NCI-H1417 treated with DMSO at 0.1 percent for 48 hours (cell line): ENCODE data around the gene NTN1.
"Not testable (repeated sequence)": the region's sequence is repeated elsewhere in the genome, so short reads cannot be mapped to it uniquely, and the experiment has no call there.

Source experiments
- DNase-seq: peaks from one replicate; lab custom pipeline; 2025; lab: John Stamatoyannopoulos, UW

The NTN1 gene

GRCh38 chr17:9249245-9249953 is 228.1 kb downstream of the NTN1 start:
- DNase-seq = no peak

DNA sequence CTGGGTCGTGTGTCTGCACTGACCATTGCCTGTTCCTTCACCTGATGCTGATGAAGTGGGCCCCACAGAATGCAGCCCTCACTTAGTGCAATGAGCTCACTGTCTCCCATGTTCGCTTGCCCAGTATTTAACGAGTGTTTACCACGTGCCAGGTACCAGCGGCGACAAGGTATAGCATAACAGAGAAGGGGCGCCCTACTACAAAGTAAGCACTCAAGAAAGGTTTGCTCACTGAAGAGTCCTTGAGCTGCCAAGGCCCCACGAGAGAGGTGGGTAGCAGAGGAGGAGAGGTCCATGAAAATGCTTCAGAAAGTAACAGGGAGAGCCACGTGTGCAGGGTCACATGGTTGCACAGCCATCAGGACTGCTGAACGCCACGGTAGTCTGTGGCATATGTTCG is 230.0 kb downstream of the NTN1 start:
- DNase-seq = no peak

DNA sequence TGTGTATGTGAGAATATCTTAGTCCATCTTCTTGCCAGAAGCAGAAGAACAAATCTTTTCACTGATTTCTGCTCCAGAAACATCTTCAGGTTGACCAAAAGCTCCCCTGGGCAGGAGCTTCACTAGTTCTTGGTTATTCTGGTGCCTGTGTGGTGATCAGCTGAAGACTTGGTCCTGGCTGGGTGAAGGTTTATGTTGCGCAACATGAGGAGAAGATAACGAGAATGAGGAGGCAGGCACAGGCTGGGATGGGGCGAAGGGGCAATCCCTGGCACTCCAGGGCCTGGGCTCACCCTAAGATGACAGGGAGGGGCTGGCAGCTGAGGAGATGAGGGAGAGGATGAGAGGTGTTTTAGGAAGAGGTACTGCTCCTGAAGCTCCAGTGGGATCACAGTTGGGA is 232.0 kb downstream of the NTN1 start:
- no peak for DNase-seq

DNA sequence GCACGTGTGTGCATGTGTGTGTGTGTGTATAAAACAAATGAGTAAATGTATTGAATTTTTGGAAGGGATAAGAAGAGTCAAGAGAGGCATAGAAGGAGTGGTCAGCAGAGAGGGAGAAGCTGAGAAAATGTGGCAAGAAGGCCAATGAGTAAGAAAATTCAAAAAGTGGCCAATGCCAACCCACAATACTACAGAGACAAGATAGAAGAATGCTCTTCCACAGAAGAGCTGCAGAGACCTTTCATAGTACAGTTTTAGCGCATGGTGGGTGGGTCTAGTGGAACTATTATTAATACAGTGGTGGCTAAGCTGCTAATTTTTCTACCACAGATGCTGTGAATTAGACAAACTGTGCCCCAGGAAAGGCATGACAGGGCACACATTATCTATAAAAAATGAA is 233.5 kb downstream of the NTN1 start:
- no peak for DNase-seq

GRCh38 chr17:9255833-9256232 is 234.5 kb downstream of the NTN1 start:
- no peak for DNase-seq

- DNase-seq = no peak
Measured at GRCh38 chr17:9256361-9256750, 235.0 kb downstream of the NTN1 start.

DNA sequence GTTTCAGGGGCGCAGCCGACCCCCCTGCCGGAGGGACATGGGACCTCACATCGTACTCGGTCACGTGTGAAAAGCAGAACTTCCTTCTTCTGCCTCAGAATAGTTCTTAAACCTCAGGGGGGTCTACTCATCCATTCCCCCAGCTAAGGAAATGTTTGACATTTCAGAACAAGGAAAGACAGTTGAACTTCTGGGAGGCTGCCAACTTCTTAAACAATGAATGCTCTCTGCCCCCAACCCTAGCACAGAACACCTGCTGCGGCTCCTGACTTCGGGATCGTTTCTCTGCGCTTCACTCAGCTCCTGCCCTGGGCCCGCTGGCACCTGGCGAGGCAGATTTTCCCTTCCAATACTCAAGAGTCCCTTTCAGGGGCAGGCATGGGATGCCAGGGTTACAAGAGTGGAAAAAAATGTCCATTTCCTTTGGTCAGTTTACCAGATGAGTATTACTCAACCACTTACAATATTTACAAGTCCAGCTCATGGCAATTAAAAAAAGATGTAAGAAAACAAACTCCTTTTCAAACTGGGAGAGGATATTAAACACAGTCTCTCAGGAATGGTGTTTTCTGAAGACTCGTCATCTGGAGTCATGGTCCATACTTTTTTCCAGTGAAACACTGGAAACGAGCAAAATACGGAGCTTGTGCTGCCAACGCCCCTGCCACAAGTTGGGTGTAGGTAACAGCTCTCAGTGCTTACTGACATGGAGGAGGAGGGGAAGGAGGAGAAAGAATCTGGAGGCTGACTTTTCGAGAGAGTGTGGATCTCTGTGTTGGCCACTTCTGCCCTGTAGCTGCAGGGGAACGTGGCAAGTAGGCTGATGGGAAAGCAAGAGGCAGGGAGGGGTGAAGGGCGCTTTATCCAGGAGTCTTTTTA is 235.7 kb downstream of the NTN1 start:
- no peak for DNase-seq

DNA sequence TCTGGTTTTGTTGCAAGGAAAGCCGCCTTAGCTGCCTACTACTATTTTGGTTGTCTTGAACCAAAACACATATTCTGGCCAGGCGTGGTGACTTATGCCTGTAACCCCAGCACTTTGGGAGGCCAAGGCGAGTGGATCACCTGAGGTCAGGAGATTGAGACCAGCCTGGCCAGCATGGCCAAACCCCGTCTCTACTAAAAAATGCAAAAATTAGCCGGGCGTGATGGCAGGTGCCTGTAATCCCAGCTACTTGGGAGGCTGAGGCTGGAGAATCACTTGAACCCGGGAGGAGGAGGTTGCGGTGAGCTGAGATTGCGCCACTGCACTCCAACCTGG is 236.3 kb downstream of the NTN1 start:
- not testable (repeated sequence) for DNase-seq

DNA sequence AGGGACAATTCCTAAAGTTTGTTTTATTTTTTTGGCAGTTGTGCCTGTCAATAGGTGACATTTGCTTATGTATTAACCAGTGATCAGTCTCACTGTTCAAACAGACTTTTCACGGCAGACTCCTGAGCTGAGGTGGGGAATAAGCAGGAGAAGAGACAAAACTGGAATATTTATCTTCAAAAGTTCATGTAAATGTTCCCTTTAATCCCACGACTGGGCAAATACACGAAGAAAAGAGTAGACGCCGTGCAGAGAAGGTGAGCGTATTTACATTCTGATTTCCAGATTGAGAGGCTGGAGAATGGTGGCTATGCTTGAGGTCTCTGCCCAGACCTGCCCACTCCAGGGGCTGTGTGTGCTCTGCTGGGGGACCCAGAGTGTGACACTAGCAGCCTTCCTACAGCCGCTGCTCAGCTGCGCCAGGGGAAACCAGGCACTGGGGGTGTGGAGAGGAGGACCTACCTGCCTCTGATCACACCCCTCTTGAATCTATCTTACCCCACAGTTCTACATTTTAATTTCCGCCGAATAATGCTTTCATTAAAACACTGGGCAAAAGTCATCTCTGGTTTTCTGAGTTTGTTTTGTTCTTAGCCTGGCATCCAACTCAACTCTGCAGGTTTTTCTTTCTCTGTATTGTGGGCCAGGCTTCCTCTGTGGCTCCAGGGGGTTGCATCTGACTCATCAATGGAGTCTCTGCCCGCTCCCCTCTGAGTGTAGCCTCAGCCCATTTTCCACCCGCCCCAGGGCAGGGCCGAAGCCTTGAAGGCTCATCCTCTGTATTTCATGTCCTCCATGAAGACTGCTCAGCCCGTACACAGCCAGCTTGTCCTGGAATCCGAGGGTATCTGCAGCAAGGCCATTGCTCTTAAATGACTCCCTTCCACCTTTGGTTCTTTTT is 237.1 kb downstream of the NTN1 start:
- DNase-seq = no peak

- DNase-seq = no peak
Measured at GRCh38 chr17:9259419-9259818, 238.1 kb downstream of the NTN1 start.

DNA sequence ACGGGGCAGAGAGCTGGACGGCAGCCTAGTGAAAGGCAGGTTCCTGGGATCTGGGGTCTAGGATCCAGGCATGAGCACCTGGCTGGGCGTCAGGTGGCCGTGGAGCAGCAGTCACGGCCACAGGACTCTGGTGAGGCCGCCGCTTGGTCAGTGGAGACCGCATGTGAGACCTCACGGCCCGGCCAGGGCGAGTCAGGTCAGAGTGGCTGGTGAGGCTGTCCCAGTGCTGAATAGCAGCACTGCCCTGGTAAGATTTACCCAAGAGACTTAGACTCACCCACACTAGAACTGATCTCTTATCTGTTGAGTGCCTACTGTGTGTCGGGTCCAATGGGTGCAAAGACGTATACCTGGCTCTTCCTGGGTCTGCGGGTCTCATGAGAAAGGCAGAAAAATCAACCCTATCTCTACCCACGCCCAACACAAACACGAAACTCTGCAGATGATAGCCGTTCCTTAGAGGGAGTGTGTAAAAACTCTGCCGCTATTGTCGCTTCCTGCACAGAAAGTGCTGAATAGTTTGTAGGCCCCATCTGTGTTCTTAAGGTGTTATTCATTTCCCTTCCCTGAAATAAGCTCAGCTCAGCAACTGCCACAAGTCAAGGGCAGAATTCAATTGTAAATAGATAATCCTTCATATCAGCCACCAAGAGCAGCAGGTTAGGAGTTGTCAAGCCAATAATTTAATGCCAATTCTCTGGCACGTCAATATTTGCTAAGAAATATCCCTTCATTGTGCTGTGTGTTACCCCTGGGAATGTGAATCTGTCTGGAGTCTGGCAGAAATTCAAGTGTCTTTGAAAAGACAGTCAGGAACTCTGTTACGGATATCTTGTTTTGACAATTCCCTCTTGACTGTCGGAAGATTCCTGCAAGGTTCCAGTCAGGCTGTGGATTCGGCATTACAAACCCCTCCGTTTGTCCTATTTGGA is 240.0 kb downstream of the NTN1 start:
- DNase-seq = no peak

GRCh38 chr17:9266031-9266680 is 244.8 kb downstream of the NTN1 start:
- DNase-seq = no peak

- DNase-seq = no peak
Measured at GRCh38 chr17:9266697-9267117, 245.4 kb downstream of the NTN1 start.

- no peak for DNase-seq
Measured at GRCh38 chr17:9268546-9268945, 247.2 kb downstream of the NTN1 start.

DNA sequence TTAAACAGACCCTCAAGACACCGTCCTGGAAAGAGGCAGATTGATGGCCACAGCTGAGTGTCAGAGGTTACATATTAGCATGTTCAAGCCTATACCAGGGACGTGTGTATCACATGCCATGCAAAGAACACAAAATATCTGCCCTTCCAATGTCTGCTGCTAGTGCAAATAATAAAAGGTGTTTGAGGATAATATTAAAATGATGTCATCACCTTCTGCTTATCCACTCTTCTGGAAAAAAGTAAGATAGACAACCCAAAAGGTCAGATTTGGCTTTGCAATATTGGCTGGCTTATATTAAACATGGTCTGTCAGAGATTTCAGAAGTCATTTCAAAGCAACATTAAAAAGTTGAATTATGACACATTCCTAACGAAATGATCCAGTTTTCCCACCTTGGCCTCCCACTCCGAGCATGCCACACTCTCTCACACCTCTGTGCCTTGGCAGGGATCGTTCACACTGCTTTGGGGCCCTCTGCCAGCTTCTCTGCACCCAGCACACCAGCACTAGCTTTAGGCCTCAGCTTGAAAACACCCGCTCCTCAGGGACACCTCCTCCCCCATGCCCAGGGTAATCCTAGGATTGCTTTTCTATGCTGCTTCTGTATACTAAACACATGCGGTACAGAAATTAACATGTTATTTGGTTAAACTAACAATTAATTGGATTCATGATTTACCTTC is 248.2 kb downstream of the NTN1 start:
- no peak for DNase-seq

- no peak for DNase-seq
Measured at GRCh38 chr17:9270921-9271320, 249.6 kb downstream of the NTN1 start.

DNA sequence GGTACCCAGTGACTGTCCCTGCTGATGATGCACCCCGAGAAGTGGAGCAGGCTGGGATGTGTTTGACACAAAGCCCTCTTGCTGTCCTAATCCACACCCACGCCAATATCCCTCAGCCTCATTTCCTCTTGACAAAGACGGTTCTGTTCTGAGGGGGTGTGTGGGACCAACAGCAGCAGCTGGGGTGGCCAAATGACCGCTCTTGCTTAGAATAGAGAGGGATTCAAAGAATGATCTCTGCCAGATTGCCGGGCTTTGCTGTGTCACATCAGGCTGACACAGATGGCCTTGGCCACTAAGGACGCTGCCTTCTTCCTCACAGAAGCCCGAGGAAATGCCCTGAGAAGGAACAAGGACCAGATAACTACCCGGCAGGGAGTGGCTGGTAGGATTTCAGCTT is 250.7 kb downstream of the NTN1 start:
- DNase-seq = no peak

GRCh38 chr17:9272501-9273200 is 251.3 kb downstream of the NTN1 start:
- DNase-seq = no peak
